ENCODE results near the gene PORCN. TPM values are rescaled to one million over a fixed set of nuclear protein-coding genes. Genes with fewer than 3 reads are reported as not detected.

The PORCN gene
- total RNA-seq, 1 donor: 13.8 TPM

DNA sequence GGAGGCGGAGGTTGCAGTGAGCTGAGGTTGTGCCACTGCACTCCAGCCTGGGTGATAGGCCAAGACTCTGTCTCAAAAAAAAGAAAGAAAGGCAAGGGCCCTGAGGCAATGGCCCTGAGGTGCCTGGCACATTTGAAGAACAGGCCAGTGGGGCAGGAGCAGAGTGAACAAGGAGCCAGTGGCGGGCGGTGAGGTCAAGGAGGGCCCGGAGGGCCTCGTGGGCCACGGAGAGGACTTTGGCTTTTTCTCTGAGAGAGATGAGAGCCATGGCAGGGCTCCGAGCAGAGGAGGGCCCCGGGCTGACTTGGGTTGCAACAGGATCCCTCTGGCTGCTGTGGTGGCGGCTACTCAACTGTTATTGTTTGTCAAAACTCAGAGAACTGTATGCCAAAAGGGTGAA lies 19.5 kb upstream of the PORCN start:
- H3K27me3 ChIP-seq (ENCODE audit: insufficient read depth, low read length): no peaks in the 10 kb centered on the region
- H3K4me1 ChIP-seq (ENCODE audit: insufficient read depth, low read length): peaks cover 35% of the 10 kb centered on the region

GRCh38 chrX:48489892-48490291 lies 18.9 kb upstream of the PORCN start:
- Histone ChIP-seq H4K20me1 (ENCODE audit: insufficient read depth, low read length) (no peaks in the 10 kb centered on the region), H3K27me3 (ENCODE audit: insufficient read depth, low read length) (no peaks in the 10 kb centered on the region), H2AFZ (ENCODE audit: low read length) (no peak overlapping the region), H3K4me3 (ENCODE audit: insufficient read depth, low read length) (no peak overlapping the region), H3K27ac (ENCODE audit: low read depth, low read length) (no peak overlapping the region), H3K9me3 (ENCODE audit: low read depth, low read length) (no peaks in the 10 kb centered on the region), H3K4me2 (ENCODE audit: insufficient read depth, low read length) (no peak overlapping the region), H3K79me2 (ENCODE audit: insufficient read depth, low read length) (no peaks in the 10 kb centered on the region), H3K36me3 (ENCODE audit: insufficient read depth, low read length) (peaks cover 6% of the 10 kb centered on the region), H3K4me1 (ENCODE audit: insufficient read depth, low read length) (peaks cover 35% of the 10 kb centered on the region)
- TF ChIP-seq, protein P1, sequence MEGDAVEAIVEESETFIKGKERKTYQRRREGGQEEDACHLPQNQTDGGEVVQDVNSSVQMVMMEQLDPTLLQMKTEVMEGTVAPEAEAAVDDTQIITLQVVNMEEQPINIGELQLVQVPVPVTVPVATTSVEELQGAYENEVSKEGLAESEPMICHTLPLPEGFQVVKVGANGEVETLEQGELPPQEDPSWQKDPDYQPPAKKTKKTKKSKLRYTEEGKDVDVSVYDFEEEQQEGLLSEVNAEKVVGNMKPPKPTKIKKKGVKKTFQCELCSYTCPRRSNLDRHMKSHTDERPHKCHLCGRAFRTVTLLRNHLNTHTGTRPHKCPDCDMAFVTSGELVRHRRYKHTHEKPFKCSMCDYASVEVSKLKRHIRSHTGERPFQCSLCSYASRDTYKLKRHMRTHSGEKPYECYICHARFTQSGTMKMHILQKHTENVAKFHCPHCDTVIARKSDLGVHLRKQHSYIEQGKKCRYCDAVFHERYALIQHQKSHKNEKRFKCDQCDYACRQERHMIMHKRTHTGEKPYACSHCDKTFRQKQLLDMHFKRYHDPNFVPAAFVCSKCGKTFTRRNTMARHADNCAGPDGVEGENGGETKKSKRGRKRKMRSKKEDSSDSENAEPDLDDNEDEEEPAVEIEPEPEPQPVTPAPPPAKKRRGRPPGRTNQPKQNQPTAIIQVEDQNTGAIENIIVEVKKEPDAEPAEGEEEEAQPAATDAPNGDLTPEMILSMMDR (IDR thresholded peaks at IDR 0.05; ENCODE audit: extremely low read depth, low read depth, low read length): no peak
- DNase-seq (ENCODE audit: insufficient read length, low spot score, missing footprints): no peak

More for the DNA sequence above, 19.5 kb upstream of the PORCN start:
- Histone ChIP-seq H3K9me3 (ENCODE audit: low read depth, low read length) (no peaks in the 10 kb centered on the region), H3K27ac (ENCODE audit: low read depth, low read length) (no peak overlapping the region), H4K20me1 (ENCODE audit: insufficient read depth, low read length) (no peaks in the 10 kb centered on the region), H3K4me3 (ENCODE audit: insufficient read depth, low read length) (no peak overlapping the region), H2AFZ (ENCODE audit: low read length) (no peak overlapping the region), H3K36me3 (ENCODE audit: insufficient read depth, low read length) (peaks cover 6% of the 10 kb centered on the region), H3K4me2 (ENCODE audit: insufficient read depth, low read length) (no peak overlapping the region), H3K79me2 (ENCODE audit: insufficient read depth, low read length) (no peaks in the 10 kb centered on the region)
- no peak for DNase-seq (ENCODE audit: insufficient read length, low spot score, missing footprints)
- TF ChIP-seq, protein P1 (IDR thresholded peaks at IDR 0.05; ENCODE audit: extremely low read depth, low read depth, low read length): no peak

GRCh38 chrX:48490661-48491060 lies 18.1 kb upstream of the PORCN start:
- H3K27ac ChIP-seq (ENCODE audit: low read depth, low read length): peak overlapping the region; percentile 47

DNA sequence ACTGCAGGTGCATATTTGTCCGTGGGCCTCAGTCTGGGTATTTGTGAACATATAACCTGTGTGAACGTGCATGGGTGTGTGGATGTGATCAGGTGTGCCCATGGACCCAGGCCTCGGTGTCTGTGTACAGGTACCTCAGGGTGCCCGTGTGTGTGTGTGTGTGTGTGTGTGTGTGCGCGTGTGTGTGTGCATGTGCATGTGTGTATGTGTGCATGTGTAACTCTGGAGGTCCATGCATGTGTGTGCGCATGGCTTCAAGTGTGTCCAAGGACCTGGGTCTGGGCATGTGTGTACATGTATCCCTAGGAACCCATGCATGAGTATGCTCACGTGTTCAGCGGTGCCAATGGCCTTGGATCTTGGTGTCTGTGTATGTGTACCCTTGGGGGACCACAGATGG lies 17.0 kb upstream of the PORCN start:
- Histone ChIP-seq H3K27me3 (ENCODE audit: insufficient read depth, low read length) (no peaks in the 10 kb centered on the region), H3K4me1 (ENCODE audit: insufficient read depth, low read length) (peaks cover 35% of the 10 kb centered on the region), H3K9me3 (ENCODE audit: low read depth, low read length) (no peaks in the 10 kb centered on the region), H4K20me1 (ENCODE audit: insufficient read depth, low read length) (no peaks in the 10 kb centered on the region), H3K36me3 (ENCODE audit: insufficient read depth, low read length) (no peaks in the 10 kb centered on the region), H3K4me2 (ENCODE audit: insufficient read depth, low read length) (peak overlapping the region; percentile 51), H3K4me3 (ENCODE audit: insufficient read depth, low read length) (no peak overlapping the region), H3K27ac (ENCODE audit: low read depth, low read length) (peak overlapping the region; percentile 73), H3K79me2 (ENCODE audit: insufficient read depth, low read length) (no peaks in the 10 kb centered on the region), H2AFZ (ENCODE audit: low read length) (no peak overlapping the region)
- TF ChIP-seq, protein P1 (IDR thresholded peaks at IDR 0.05; ENCODE audit: extremely low read depth, low read depth, low read length): no peak
- DNase-seq (ENCODE audit: insufficient read length, low spot score, missing footprints): no peak

More at GRCh38 chrX:48490661-48491060, 18.1 kb upstream of the PORCN start:
- H3K4me2 ChIP-seq (ENCODE audit: insufficient read depth, low read length): no peak overlapping the region
- H3K79me2 ChIP-seq (ENCODE audit: insufficient read depth, low read length): no peaks in the 10 kb centered on the region
- no peaks in the 10 kb centered on the region for H4K20me1 ChIP-seq (ENCODE audit: insufficient read depth, low read length)
- H3K4me1 ChIP-seq (ENCODE audit: insufficient read depth, low read length): peaks cover 35% of the 10 kb centered on the region
- no peak overlapping the region for H2AFZ ChIP-seq (ENCODE audit: low read length)
- no peaks in the 10 kb centered on the region for H3K27me3 ChIP-seq (ENCODE audit: insufficient read depth, low read length)
- no peak for DNase-seq (ENCODE audit: insufficient read length, low spot score, missing footprints)
- TF ChIP-seq, protein P1 (IDR thresholded peaks at IDR 0.05; ENCODE audit: extremely low read depth, low read depth, low read length): no peak
- H3K36me3 ChIP-seq (ENCODE audit: insufficient read depth, low read length): peaks cover 4% of the 10 kb centered on the region
- no peaks in the 10 kb centered on the region for H3K9me3 ChIP-seq (ENCODE audit: low read depth, low read length)
- no peak overlapping the region for H3K4me3 ChIP-seq (ENCODE audit: insufficient read depth, low read length)

Measured in osteoblast (primary cell).